Keratinocyte (primary cell): ENCODE results near the gene CCN6. TPM values are rescaled to one million over a fixed set of nuclear protein-coding genes. Genes with fewer than 3 reads are reported as not detected.

ENCODE experiments used
- DNase-seq: peaks from one replicate; pipeline ENCODE4 v3.0.0-alpha.2; 2011; ENCODE audit warnings: low read depth, missing footprints, low spot score
- FAIRE-seq: peaks from 2 replicates; lab custom pipeline; 2011; peaks lifted over from hg19 to GRCh38; lab: Jason Lieb, UNC
- H2AFZ ChIP-seq: 2 replicates; pipeline ENCODE4 v1.6.0; 2012; ENCODE audit warnings: low read length, control low read depth, inconsistent platforms; ENCODE audit not compliant: control insufficient read depth
- H3K27ac ChIP-seq: 2 replicates; pipeline ENCODE4 v1.5.1; 2011; ENCODE audit warnings: low read length; ENCODE audit not compliant: control insufficient read depth, insufficient read depth
- H3K27me3 ChIP-seq: 3 replicates; pipeline ENCODE4 v1.6.0; 2011; ENCODE audit warnings: low read length; ENCODE audit not compliant: control insufficient read depth, insufficient read depth; ENCODE audit errors: extremely low read depth
- H3K36me3 ChIP-seq, 2 experiments: 2 replicates in 1 of 2; 3 replicates in 1 of 2; pipeline ENCODE4 v1.5.1; 2011; ENCODE audit warnings: low read length in 2 of 2, mild to moderate bottlenecking in 1 of 2; ENCODE audit not compliant: control insufficient read depth in 2 of 2, insufficient read depth in 2 of 2; ENCODE audit errors: extremely low read depth in 1 of 2
- H3K4me1 ChIP-seq: 3 replicates; pipeline ENCODE4 v1.5.1; 2011; ENCODE audit warnings: low read length; ENCODE audit not compliant: control insufficient read depth, insufficient read depth; ENCODE audit errors: extremely low read depth
- H3K4me2 ChIP-seq: 3 replicates; pipeline ENCODE4 v1.6.0; 2011; ENCODE audit warnings: low read depth, low read length; ENCODE audit not compliant: control insufficient read depth, insufficient read depth; ENCODE audit errors: extremely low read depth
- H3K4me3 ChIP-seq, 3 experiments: fragments of 200-600 bp in 1 of 3; sonication (generic) in 1 of 3; 2 replicates in 2 of 3; 3 replicates in 1 of 3; pipeline ENCODE4 v1.5.1; 2011 to 2016; ENCODE audit warnings: low read length in 3 of 3, mild to moderate bottlenecking in 3 of 3, control low read depth in 2 of 3, inconsistent platforms in 1 of 3, low read depth in 1 of 3, mixed read lengths in 1 of 3, mixed run types in 1 of 3, moderate library complexity in 1 of 3; ENCODE audit not compliant: control insufficient read depth in 2 of 3, insufficient read depth in 2 of 3; ENCODE audit errors: extremely low read depth in 1 of 3
- H3K79me2 ChIP-seq: 2 replicates; pipeline ENCODE4 v1.6.0; 2012; ENCODE audit warnings: low read length; ENCODE audit not compliant: control insufficient read depth, insufficient read depth
- H3K9ac ChIP-seq: 3 replicates; pipeline ENCODE4 v1.6.0; 2011; ENCODE audit warnings: low read length; ENCODE audit not compliant: control insufficient read depth, insufficient read depth; ENCODE audit errors: extremely low read depth
- H3K9me1 ChIP-seq: 3 replicates; pipeline ENCODE4 v1.6.0; 2011; ENCODE audit warnings: low read length; ENCODE audit not compliant: control insufficient read depth, insufficient read depth; ENCODE audit errors: extremely low read depth
- H3K9me3 ChIP-seq: 2 replicates; pipeline ENCODE4 v1.5.1; 2012; ENCODE audit warnings: low read depth, low read length; ENCODE audit not compliant: control insufficient read depth
- H4K20me1 ChIP-seq: 3 replicates; pipeline ENCODE4 v1.6.0; 2011; ENCODE audit warnings: low read length; ENCODE audit not compliant: control insufficient read depth, insufficient read depth; ENCODE audit errors: extremely low read depth
- EZH2 ChIP-seq: IDR thresholded peaks from one replicate; pipeline ENCODE4 v1.6.1; 2012; ENCODE audit warnings: inconsistent platforms, mild to moderate bottlenecking, low read length, moderate library complexity
- dilution Hi-C: fragments of 300-500 bp; cut with MboI; formaldehyde crosslinking; loops from one replicate; pipeline ENCODE4 v1.7.0; 2020; ENCODE audit warnings: low sequenced_read_pairs; ENCODE audit not compliant: extremely low pct_ligation_motif_present
- polyA plus RNA-seq, 5 experiments: library from polyadenylated mRNA; depleted of rRNA in 3 of 5; stranded (reverse) in 3 of 5; stranded (forward) in 1 of 5; unstranded in 1 of 5; fragments of >200 nt; gene quantifications; 1 replicate in 1 of 5; 2 replicates in 3 of 5; 3 replicates in 1 of 5; pipeline versions ENCODE4 v1.2.1 to v1.2.3, GENCODE V29; 2011 to 2012; ENCODE audit warnings: missing spikeins in 2 of 5, low read depth in 1 of 5, low replicate concordance in 1 of 5
- TF ChIP-seq, protein P1 (sequence below), 3 experiments: IDR thresholded peaks in 1 of 3; conservative IDR thresholded peaks in 1 of 3; optimal IDR thresholded peaks in 1 of 3; 2 replicates in 2 of 3; 3 replicates in 1 of 3; pipeline versions ENCODE3 to v1.5.1; 2011; ENCODE audit warnings: low read length in 3 of 3, mild to moderate bottlenecking in 3 of 3, moderate library complexity in 2 of 3, control low read depth in 1 of 3, inconsistent platforms in 1 of 3; ENCODE audit not compliant: insufficient read depth in 2 of 3; ENCODE audit errors: extremely low read depth in 1 of 3

The CCN6 gene
- polyA plus RNA-seq, 1 donor (not counting 4 experiments of a cell fraction or from before 2014, with no cell fraction given) = 0.90 TPM

DNA sequence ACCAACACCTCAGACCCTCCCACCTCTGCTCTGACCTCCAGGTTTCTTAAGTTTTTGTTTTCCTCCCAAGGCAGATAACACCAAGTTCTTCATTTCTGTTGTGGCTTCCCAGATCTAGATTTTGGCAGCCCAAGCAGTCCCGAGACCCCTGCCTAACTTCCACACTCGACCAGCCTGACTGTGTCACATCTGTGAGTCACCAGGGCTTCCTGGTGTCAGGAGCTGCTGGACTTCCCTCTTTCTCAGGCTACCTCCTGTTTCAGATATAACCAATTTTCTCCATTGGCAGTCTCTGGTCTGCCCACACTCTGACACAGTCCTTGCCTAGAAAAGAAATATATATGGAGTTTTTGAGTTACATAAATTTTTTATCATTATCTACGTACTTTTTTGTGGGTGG lies 46.1 kb upstream of the CCN6 start:
- dilution Hi-C loops = no loop called here
- TF ChIP-seq, protein P1, sequence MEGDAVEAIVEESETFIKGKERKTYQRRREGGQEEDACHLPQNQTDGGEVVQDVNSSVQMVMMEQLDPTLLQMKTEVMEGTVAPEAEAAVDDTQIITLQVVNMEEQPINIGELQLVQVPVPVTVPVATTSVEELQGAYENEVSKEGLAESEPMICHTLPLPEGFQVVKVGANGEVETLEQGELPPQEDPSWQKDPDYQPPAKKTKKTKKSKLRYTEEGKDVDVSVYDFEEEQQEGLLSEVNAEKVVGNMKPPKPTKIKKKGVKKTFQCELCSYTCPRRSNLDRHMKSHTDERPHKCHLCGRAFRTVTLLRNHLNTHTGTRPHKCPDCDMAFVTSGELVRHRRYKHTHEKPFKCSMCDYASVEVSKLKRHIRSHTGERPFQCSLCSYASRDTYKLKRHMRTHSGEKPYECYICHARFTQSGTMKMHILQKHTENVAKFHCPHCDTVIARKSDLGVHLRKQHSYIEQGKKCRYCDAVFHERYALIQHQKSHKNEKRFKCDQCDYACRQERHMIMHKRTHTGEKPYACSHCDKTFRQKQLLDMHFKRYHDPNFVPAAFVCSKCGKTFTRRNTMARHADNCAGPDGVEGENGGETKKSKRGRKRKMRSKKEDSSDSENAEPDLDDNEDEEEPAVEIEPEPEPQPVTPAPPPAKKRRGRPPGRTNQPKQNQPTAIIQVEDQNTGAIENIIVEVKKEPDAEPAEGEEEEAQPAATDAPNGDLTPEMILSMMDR (optimal IDR thresholded peaks at IDR 0.05 in 1 of 3, IDR thresholded peaks at IDR 0.05 in 1 of 3, conservative IDR thresholded peaks at IDR 0.05 in 1 of 3; ENCODE audit: extremely low read depth in 1 of 3, insufficient read depth in 2 of 3, low read length in 3 of 3) = no peak
- no peak for TF ChIP-seq EZH2
- Histone ChIP-seq H3K36me3 (no peaks in the 10 kb centered on the region), H3K27ac (no peak overlapping the region), H3K9me1 (no peaks in the 10 kb centered on the region), H3K4me3 (no peak overlapping the region), H3K4me1 (no peaks in the 10 kb centered on the region), H3K79me2 (no peaks in the 10 kb centered on the region), H3K9ac (no peak overlapping the region), H4K20me1 (no peaks in the 10 kb centered on the region), H3K4me2 (no peak overlapping the region), H3K9me3 (no peaks in the 10 kb centered on the region), H2AFZ (no peak overlapping the region), H3K27me3 (no peaks in the 10 kb centered on the region)
- no peak for FAIRE-seq
- no peak for DNase-seq

DNA sequence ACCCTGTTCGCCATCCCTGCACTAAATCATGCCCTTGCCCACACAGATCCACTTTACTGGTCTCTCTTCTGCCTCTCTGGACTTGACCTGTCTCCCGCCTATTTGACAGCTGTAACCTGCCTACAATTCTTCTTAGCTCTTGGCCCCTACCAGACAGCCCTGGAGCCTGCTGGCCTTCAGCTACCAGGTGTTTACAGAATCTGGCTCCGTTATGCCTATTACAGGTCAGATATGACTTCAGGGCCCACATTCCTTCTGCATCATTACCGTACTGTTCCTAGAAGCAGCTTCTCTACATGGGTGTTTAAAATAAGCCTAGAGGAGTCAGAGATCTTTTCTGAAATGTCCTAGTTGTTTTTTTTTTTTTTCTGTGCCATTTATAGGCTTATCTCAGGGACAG lies 45.4 kb upstream of the CCN6 start:
- Histone ChIP-seq H3K36me3 (no peaks in the 10 kb centered on the region), H3K9me1 (no peaks in the 10 kb centered on the region), H4K20me1 (no peaks in the 10 kb centered on the region), H3K27me3 (no peaks in the 10 kb centered on the region), H3K4me3 (no peak overlapping the region), H3K9ac (no peak overlapping the region), H3K4me2 (no peak overlapping the region), H3K9me3 (no peaks in the 10 kb centered on the region), H2AFZ (no peak overlapping the region), H3K27ac (no peak overlapping the region), H3K79me2 (no peaks in the 10 kb centered on the region), H3K4me1 (no peaks in the 10 kb centered on the region)
- no peak for TF ChIP-seq EZH2
- TF ChIP-seq, protein P1 (optimal IDR thresholded peaks at IDR 0.05 in 1 of 3, IDR thresholded peaks at IDR 0.05 in 1 of 3, conservative IDR thresholded peaks at IDR 0.05 in 1 of 3; ENCODE audit: extremely low read depth in 1 of 3, insufficient read depth in 2 of 3, low read length in 3 of 3) = no peak
- dilution Hi-C loops = no loop called here
- FAIRE-seq (no peak), DNase-seq (no peak)
